ENCODE results near the gene KRT73. TPM values are rescaled to one million over a fixed set of nuclear protein-coding genes. Genes with fewer than 3 reads are reported as not detected.

KRT73 gene
- total and polyA plus RNA-seq, 9 of the 15 experiments (the other 6 are each of a cell fraction or from before 2014, with no cell fraction given) = 0.09 to 0.18 (median 0.13) TPM; not detected in 5

DNA sequence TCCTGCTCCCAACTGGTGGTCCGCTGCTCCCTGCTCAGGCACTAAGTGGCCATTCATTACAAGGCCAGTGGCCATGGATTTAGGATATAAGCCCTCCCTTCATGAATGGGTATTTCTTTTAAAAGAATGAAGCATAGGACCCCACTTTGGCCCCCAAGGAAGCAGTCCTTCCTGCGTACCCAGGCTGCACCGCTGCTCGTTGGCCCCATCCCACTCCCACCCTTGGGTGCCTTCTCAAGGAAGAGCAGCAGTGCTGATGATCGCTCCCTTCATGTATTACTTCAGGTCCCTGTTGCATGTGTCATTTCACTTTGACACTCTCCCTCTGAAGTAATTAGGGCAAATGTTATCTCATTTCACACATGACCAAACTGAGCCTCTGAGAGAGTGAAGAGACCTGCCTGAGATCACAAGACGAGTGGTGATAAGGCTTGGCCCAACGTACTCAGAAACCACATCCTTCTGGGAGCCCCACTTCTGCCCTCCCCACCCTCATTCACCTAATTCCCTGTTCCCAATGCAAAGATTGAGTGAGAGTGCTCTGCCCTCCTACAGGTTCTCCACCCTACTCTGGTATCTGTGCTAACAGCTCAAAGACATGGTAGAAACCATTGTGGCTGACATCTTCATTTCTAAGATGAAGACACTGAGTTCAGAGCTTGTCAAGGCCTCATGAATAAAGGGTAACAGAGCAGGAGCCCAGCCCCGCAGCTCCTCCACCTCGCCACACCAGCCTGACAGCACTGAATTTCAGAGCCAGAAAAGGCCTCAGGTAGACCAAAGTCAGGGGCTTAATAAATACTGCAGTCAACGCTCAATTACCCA is 43.9 kb upstream of the KRT73 start (continued):
- TF ChIP-seq, protein P1, sequence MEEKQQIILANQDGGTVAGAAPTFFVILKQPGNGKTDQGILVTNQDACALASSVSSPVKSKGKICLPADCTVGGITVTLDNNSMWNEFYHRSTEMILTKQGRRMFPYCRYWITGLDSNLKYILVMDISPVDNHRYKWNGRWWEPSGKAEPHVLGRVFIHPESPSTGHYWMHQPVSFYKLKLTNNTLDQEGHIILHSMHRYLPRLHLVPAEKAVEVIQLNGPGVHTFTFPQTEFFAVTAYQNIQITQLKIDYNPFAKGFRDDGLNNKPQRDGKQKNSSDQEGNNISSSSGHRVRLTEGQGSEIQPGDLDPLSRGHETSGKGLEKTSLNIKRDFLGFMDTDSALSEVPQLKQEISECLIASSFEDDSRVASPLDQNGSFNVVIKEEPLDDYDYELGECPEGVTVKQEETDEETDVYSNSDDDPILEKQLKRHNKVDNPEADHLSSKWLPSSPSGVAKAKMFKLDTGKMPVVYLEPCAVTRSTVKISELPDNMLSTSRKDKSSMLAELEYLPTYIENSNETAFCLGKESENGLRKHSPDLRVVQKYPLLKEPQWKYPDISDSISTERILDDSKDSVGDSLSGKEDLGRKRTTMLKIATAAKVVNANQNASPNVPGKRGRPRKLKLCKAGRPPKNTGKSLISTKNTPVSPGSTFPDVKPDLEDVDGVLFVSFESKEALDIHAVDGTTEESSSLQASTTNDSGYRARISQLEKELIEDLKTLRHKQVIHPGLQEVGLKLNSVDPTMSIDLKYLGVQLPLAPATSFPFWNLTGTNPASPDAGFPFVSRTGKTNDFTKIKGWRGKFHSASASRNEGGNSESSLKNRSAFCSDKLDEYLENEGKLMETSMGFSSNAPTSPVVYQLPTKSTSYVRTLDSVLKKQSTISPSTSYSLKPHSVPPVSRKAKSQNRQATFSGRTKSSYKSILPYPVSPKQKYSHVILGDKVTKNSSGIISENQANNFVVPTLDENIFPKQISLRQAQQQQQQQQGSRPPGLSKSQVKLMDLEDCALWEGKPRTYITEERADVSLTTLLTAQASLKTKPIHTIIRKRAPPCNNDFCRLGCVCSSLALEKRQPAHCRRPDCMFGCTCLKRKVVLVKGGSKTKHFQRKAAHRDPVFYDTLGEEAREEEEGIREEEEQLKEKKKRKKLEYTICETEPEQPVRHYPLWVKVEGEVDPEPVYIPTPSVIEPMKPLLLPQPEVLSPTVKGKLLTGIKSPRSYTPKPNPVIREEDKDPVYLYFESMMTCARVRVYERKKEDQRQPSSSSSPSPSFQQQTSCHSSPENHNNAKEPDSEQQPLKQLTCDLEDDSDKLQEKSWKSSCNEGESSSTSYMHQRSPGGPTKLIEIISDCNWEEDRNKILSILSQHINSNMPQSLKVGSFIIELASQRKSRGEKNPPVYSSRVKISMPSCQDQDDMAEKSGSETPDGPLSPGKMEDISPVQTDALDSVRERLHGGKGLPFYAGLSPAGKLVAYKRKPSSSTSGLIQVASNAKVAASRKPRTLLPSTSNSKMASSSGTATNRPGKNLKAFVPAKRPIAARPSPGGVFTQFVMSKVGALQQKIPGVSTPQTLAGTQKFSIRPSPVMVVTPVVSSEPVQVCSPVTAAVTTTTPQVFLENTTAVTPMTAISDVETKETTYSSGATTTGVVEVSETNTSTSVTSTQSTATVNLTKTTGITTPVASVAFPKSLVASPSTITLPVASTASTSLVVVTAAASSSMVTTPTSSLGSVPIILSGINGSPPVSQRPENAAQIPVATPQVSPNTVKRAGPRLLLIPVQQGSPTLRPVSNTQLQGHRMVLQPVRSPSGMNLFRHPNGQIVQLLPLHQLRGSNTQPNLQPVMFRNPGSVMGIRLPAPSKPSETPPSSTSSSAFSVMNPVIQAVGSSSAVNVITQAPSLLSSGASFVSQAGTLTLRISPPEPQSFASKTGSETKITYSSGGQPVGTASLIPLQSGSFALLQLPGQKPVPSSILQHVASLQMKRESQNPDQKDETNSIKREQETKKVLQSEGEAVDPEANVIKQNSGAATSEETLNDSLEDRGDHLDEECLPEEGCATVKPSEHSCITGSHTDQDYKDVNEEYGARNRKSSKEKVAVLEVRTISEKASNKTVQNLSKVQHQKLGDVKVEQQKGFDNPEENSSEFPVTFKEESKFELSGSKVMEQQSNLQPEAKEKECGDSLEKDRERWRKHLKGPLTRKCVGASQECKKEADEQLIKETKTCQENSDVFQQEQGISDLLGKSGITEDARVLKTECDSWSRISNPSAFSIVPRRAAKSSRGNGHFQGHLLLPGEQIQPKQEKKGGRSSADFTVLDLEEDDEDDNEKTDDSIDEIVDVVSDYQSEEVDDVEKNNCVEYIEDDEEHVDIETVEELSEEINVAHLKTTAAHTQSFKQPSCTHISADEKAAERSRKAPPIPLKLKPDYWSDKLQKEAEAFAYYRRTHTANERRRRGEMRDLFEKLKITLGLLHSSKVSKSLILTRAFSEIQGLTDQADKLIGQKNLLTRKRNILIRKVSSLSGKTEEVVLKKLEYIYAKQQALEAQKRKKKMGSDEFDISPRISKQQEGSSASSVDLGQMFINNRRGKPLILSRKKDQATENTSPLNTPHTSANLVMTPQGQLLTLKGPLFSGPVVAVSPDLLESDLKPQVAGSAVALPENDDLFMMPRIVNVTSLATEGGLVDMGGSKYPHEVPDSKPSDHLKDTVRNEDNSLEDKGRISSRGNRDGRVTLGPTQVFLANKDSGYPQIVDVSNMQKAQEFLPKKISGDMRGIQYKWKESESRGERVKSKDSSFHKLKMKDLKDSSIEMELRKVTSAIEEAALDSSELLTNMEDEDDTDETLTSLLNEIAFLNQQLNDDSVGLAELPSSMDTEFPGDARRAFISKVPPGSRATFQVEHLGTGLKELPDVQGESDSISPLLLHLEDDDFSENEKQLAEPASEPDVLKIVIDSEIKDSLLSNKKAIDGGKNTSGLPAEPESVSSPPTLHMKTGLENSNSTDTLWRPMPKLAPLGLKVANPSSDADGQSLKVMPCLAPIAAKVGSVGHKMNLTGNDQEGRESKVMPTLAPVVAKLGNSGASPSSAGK (IDR thresholded peaks at IDR 0.05) = peak; percentile 92
- TF ChIP-seq, protein P2, sequence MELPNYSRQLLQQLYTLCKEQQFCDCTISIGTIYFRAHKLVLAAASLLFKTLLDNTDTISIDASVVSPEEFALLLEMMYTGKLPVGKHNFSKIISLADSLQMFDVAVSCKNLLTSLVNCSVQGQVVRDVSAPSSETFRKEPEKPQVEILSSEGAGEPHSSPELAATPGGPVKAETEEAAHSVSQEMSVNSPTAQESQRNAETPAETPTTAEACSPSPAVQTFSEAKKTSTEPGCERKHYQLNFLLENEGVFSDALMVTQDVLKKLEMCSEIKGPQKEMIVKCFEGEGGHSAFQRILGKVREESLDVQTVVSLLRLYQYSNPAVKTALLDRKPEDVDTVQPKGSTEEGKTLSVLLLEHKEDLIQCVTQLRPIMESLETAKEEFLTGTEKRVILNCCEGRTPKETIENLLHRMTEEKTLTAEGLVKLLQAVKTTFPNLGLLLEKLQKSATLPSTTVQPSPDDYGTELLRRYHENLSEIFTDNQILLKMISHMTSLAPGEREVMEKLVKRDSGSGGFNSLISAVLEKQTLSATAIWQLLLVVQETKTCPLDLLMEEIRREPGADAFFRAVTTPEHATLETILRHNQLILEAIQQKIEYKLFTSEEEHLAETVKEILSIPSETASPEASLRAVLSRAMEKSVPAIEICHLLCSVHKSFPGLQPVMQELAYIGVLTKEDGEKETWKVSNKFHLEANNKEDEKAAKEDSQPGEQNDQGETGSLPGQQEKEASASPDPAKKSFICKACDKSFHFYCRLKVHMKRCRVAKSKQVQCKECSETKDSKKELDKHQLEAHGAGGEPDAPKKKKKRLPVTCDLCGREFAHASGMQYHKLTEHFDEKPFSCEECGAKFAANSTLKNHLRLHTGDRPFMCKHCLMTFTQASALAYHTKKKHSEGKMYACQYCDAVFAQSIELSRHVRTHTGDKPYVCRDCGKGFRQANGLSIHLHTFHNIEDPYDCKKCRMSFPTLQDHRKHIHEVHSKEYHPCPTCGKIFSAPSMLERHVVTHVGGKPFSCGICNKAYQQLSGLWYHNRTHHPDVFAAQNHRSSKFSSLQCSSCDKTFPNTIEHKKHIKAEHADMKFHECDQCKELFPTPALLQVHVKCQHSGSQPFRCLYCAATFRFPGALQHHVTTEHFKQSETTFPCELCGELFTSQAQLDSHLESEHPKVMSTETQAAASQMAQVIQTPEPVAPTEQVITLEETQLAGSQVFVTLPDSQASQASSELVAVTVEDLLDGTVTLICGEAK (IDR thresholded peaks at IDR 0.05) = no peak
- TF ChIP-seq, protein P2 (CRISPR knock-in tag; IDR thresholded peaks at IDR 0.05) = no peak
- no peak for TF ChIP-seq NFATC3 (IDR thresholded peaks at IDR 0.05)
- TF ChIP-seq TBP (optimal IDR thresholded peaks at IDR 0.05; ENCODE audit: low read depth, low read length) = peak; percentile 39
